ENCODE measurements around the gene PDE2A.

The PDE2A gene

DNA sequence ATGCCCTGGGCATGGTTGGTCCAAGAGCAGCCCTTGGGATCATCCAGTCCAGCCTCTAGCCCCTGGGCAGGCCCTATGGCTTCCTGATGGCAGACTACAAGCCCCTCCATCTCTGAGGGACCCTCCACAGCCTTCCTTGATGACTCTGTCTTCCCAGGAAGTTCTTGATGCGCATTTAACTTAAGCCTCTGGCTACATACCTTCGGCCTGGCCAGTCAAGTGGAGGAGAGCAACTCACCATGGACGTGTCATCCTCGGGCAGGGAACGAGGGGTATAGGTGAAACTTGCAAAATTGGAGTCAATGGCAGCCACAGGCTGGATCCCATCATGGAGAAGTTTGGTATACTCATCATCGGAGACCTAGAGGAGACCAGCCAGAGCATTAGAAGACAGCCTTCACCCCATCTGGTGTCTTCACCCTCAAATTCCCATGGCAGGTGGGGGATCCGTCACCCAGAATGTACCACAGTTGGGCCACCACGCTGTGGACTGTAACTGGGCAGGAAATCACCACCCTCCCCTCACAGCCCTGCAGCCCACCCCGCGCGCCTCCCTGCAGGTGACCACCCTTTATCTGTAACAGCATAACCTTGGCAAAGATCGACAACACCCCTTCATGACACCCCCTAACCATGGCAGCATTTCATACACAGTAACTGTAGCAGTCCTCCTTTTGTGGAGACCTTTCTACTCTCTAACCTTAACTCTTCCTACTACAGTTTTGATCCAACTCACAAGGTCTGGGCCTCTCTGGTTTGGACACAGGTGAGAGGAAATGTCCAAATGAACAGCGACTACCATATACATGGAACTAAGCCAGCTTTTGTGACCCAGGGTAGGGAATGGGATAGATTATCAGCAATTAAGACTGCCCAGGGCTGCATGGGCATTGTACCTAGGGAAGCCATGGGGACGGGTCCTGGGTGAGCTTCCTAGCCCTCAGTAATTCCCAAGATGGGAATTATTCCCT, 91.7 kb downstream of the PDE2A start:
- TF ChIP-seq, protein P1, sequence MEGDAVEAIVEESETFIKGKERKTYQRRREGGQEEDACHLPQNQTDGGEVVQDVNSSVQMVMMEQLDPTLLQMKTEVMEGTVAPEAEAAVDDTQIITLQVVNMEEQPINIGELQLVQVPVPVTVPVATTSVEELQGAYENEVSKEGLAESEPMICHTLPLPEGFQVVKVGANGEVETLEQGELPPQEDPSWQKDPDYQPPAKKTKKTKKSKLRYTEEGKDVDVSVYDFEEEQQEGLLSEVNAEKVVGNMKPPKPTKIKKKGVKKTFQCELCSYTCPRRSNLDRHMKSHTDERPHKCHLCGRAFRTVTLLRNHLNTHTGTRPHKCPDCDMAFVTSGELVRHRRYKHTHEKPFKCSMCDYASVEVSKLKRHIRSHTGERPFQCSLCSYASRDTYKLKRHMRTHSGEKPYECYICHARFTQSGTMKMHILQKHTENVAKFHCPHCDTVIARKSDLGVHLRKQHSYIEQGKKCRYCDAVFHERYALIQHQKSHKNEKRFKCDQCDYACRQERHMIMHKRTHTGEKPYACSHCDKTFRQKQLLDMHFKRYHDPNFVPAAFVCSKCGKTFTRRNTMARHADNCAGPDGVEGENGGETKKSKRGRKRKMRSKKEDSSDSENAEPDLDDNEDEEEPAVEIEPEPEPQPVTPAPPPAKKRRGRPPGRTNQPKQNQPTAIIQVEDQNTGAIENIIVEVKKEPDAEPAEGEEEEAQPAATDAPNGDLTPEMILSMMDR (IDR thresholded peaks at IDR 0.05; ENCODE audit: extremely low read depth, missing control alignments): no peak

DNA sequence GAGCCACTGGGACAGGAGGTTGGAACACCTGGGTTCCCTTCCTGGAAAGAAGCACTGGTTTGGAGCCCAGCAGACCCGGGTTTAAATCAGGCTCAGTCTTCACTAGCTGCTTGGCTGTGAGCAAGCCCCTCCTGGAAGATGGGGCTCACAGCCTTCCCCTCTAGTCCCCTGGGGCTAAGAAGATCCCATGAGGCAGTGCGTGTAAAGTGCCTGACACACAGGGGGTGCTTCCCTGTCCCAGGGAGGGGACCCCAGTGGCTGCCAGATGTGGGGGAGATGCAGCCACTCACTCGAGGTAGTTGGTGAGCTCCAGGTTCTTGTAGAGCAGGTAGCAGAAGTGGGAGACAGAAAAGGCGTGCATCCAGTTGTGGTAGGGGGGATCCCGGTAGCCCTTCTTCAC, 93.2 kb downstream of the PDE2A start:
- no peak for DNase-seq (ENCODE audit: low spot score)
- TF ChIP-seq, protein P1 (IDR thresholded peaks at IDR 0.05; ENCODE audit: extremely low read depth, missing control alignments): no peak

More for the DNA sequence above, 91.7 kb downstream of the PDE2A start:
- DNase-seq (ENCODE audit: low spot score): no peak

DNA sequence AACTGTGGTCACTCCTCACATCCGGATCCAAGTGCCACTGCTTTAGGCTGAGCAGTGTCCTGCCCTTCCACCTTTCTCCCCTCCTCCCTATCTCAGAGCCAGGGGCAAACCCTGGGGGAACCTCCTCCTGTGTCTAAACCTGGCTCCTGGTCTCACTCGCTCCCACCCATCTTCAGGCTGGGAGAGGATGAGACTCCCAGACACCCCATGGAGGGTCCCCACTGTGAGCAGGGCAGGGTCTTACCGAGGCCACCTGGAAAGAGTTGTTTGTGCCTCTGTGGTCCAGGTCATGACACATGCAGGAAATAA, 93.6 kb downstream of the PDE2A start:
- TF ChIP-seq, protein P1 (IDR thresholded peaks at IDR 0.05; ENCODE audit: extremely low read depth, missing control alignments): no peak
- DNase-seq (ENCODE audit: low spot score): no peak

DNA sequence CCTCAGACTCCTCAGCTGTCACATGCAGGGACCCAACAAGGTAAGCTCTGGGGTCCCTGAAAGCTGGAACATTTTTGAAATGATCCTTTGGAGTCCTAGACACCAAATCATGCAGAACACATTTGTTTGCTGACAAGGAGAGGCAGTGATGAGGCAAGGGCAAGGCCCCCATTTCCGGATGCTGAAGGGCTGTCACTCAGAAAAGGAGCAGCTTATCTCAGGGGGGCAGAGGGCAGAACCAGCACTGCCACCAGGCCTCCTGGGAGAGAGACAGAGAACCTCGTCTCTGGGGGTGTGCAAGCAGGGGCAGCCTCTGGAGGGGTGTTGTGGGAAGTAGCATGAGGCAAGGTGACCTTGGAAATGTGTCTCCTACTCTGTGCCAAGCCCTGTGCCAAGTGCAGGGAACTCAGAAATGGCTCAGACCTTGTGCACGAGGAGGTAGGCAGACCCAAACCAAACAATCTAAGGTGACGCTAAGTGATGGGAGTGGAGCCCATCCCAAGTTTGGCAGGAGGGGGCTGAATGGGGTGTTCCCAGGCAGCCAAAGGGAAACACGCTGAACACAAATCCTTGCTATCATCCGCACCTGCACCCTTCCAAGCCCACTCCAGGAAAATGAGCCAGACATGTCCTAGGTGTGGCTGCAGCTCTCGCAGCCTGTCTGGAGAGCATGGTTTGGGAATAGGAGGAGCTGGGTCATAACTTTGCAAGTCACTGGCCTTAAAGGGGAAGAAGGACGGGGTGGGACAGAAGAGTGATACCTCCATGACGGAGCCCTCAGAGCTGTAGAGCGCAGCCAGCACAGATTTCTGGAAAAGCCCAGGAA, 94.2 kb downstream of the PDE2A start:
- DNase-seq (ENCODE audit: low spot score): no peak
- TF ChIP-seq, protein P1 (IDR thresholded peaks at IDR 0.05; ENCODE audit: extremely low read depth, missing control alignments): no peak

DNA sequence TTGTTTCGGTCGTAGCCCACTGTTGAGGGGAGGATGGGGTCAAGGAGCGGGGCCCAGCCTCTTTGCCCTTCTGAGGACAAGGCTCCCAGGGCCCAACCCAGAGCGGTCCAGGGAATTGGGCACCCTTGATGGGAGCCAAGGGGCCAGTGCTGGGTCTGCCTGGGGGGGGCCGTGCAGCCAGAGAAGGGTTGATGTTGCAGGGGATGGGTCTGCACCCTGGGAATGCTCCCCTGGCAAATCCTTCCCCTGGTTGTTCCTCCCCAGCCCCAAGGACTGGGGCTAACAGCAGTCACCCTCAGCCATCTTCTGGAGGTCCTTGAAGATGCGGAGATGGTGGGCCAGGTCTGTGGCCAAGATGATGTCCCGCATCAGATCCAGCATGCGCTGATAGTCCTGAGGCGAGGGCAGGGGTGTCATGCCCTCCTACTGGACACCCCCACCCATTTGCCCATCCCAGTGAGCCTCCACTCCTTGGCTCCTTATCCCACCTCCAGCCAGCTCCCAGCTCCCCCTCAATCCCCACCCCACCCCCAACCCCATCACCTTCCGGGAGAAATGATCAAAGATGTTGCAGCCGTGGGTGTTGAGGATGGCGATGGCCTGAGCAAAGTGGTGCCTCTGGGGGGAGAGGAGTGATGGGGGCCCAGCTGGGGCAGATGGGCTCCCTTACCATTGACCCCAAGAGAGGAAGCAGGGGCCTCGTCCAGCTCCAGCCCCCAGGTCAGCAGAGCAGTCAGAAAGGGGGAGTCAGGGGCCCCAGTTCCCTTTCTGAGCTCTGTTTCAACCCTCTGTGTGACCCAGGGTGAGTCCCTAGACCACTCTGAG, 95.0 kb downstream of the PDE2A start:
- DNase-seq (ENCODE audit: low spot score): no peak
- TF ChIP-seq, protein P1 (IDR thresholded peaks at IDR 0.05; ENCODE audit: extremely low read depth, missing control alignments): no peak

DNA sequence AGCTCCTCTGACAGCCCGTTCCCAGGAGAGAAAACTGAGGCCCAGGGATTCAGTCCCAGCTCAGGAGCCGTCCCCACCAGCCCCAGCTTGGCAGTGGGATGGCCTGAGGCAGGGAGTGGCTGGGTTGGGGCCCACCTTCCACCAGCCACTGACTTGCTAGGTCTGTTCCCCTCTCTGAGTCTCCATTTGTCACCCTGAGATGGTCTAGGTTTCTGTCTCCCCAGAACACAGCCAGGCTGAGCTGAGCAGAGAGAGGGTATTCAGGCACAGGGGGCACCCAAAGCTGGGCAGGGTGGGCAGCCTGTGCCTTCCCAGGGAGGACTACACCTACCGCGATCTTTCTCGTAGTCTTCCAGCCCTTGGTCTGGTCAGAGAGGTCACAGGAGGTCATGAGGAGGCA, 95.7 kb downstream of the PDE2A start:
- TF ChIP-seq, protein P1 (IDR thresholded peaks at IDR 0.05; ENCODE audit: extremely low read depth, missing control alignments): no peak
- no peak for DNase-seq (ENCODE audit: low spot score)

Data from GM20000 (cell line).